ENCODE data around the gene HOXD10. TPM values are rescaled to one million over a fixed set of nuclear protein-coding genes. Genes with fewer than 3 reads are reported as not detected.

The HOXD10 gene
- total RNA-seq, 1 experiment from 2014 or later, result not detected

GRCh38 chr2:176166272-176166671, 49.7 kb downstream of the HOXD10 start:
- no peaks in the 10 kb centered on the region for H3K36me3 ChIP-seq (ENCODE audit: control insufficient read depth, insufficient read depth, low read length)
- ChIA-PET CTCF (no interaction called here), POLR2A (no interaction called here)
- intact Hi-C loops (cut with micrococcal nuclease; ENCODE audit: unreplicated experiment), result no loop called here
- BruUV-seq (replicated peaks), result no TSS peak
- DNase-seq (ENCODE audit: low read depth, low spot score), result no peak
- ATAC-seq, result no peak
- TF ChIP-seq TCF7L2 (IDR thresholded peaks at IDR 0.05; ENCODE audit: low read depth, low read length) (no peak), REST (IDR thresholded peaks at IDR 0.05; ENCODE audit: insufficient read depth in 1 of 2, low read depth in 2 of 2, low read length in 1 of 2) (no peak), POLR2AphosphoS5 (IDR thresholded peaks at IDR 0.05; ENCODE audit: low read depth, low read length) (no peak), CTCF (IDR thresholded peaks at IDR 0.05) (no peak), SIN3A (IDR thresholded peaks at IDR 0.05; ENCODE audit: borderline replicate concordance, insufficient read depth, low read depth, low read length) (no peak)
- no peaks in the 10 kb centered on the region for H3K4me1 ChIP-seq (ENCODE audit: control insufficient read depth, insufficient read depth, low read length)
- no peaks in the 10 kb centered on the region for H3K9me3 ChIP-seq (ENCODE audit: control insufficient read depth, insufficient read depth, low read depth, low read length)
- H3K4me3 ChIP-seq (ENCODE audit: low read depth in 2 of 2, low read length in 2 of 2), result no peak overlapping the region
- no peaks in the 10 kb centered on the region for H3K27me3 ChIP-seq (ENCODE audit: control insufficient read depth, insufficient read depth, low read length)
- no peak overlapping the region for H3K27ac ChIP-seq (ENCODE audit: low read length)
- in situ Hi-C loops (cut with HindIII; ENCODE audit: low pct_unique_long_range_greater_than_20kb, low sequenced_read_pairs), result no loop called here

DNA sequence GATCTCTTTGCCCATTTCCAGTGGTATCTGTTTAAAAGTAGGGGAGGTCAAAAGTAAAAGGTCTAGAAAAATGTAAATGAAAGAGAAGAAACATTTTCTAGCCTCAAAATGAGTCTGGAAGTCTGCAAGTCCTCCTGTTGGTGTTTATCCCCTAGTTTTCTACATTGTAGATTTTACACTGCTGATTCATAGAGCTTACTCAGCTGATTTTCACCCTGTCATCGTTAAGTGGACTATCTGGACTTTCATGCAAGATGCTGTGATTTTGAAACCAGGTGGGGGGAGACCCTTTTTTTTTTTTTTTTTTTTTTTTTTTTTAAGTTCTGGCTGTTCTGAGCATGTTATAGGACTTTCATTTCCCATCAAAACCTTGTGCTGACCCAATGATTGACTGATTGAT, 50.8 kb downstream of the HOXD10 start:
- in situ Hi-C loops (cut with HindIII; ENCODE audit: low pct_unique_long_range_greater_than_20kb, low sequenced_read_pairs) (no loop called here), intact Hi-C loops (cut with micrococcal nuclease; ENCODE audit: unreplicated experiment) (no loop called here)
- no peak for DNase-seq (ENCODE audit: low read depth, low spot score)
- no peaks in the 10 kb centered on the region for H3K27me3 ChIP-seq (ENCODE audit: control insufficient read depth, insufficient read depth, low read length)
- ChIA-PET POLR2A (no interaction called here), CTCF (no interaction called here)
- no peak overlapping the region for H3K27ac ChIP-seq (ENCODE audit: low read length)
- BruUV-seq (replicated peaks), result no TSS peak
- H3K4me1 ChIP-seq (ENCODE audit: control insufficient read depth, insufficient read depth, low read length), result no peaks in the 10 kb centered on the region
- TF ChIP-seq POLR2AphosphoS5 (IDR thresholded peaks at IDR 0.05; ENCODE audit: low read depth, low read length) (no peak), TCF7L2 (IDR thresholded peaks at IDR 0.05; ENCODE audit: low read depth, low read length) (no peak), SIN3A (IDR thresholded peaks at IDR 0.05; ENCODE audit: borderline replicate concordance, insufficient read depth, low read depth, low read length) (no peak), CTCF (IDR thresholded peaks at IDR 0.05) (no peak), REST (IDR thresholded peaks at IDR 0.05; ENCODE audit: insufficient read depth in 1 of 2, low read depth in 2 of 2, low read length in 1 of 2) (no peak)
- no peaks in the 10 kb centered on the region for H3K9me3 ChIP-seq (ENCODE audit: control insufficient read depth, insufficient read depth, low read depth, low read length)
- no peak overlapping the region for H3K4me3 ChIP-seq (ENCODE audit: low read depth in 2 of 2, low read length in 2 of 2)
- ATAC-seq, result no peak
- no peaks in the 10 kb centered on the region for H3K36me3 ChIP-seq (ENCODE audit: control insufficient read depth, insufficient read depth, low read length)

All from Panc1 (cell line).